Measurements from ENCODE around the gene GNA12.

DNA sequence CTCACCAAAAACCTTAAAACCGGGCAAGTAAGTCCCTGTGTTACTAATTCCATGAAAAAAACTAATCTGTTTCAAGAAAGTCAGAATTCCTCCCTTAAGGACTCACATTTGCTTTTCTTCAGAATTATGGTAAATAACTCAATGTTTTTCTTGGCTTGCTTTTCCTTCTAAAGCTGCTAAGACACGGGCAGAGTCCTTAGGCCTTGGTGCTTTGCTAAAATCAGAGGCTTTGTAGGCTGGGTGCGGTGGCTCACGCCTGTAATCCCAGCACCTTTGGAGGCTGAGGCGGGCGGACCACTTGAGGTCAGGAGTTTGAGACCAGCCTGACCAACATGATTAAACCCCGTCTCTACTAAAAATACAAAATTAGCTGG, 32.0 kb downstream of the GNA12 start:
- TF ChIP-seq, protein P1, sequence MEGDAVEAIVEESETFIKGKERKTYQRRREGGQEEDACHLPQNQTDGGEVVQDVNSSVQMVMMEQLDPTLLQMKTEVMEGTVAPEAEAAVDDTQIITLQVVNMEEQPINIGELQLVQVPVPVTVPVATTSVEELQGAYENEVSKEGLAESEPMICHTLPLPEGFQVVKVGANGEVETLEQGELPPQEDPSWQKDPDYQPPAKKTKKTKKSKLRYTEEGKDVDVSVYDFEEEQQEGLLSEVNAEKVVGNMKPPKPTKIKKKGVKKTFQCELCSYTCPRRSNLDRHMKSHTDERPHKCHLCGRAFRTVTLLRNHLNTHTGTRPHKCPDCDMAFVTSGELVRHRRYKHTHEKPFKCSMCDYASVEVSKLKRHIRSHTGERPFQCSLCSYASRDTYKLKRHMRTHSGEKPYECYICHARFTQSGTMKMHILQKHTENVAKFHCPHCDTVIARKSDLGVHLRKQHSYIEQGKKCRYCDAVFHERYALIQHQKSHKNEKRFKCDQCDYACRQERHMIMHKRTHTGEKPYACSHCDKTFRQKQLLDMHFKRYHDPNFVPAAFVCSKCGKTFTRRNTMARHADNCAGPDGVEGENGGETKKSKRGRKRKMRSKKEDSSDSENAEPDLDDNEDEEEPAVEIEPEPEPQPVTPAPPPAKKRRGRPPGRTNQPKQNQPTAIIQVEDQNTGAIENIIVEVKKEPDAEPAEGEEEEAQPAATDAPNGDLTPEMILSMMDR (IDR thresholded peaks at IDR 0.05), result no peak
- TF ChIP-seq POLR2A (IDR thresholded peaks at IDR 0.05), result no peak
